ENCODE measurements around the gene TPRX1.

- TF ChIP-seq, protein P1, sequence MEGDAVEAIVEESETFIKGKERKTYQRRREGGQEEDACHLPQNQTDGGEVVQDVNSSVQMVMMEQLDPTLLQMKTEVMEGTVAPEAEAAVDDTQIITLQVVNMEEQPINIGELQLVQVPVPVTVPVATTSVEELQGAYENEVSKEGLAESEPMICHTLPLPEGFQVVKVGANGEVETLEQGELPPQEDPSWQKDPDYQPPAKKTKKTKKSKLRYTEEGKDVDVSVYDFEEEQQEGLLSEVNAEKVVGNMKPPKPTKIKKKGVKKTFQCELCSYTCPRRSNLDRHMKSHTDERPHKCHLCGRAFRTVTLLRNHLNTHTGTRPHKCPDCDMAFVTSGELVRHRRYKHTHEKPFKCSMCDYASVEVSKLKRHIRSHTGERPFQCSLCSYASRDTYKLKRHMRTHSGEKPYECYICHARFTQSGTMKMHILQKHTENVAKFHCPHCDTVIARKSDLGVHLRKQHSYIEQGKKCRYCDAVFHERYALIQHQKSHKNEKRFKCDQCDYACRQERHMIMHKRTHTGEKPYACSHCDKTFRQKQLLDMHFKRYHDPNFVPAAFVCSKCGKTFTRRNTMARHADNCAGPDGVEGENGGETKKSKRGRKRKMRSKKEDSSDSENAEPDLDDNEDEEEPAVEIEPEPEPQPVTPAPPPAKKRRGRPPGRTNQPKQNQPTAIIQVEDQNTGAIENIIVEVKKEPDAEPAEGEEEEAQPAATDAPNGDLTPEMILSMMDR (conservative IDR thresholded peaks at IDR 0.05; ENCODE audit: low read length), result no peak
- TF ChIP-seq EZH2phosphoT487 (IDR thresholded peaks at IDR 0.05; ENCODE audit: borderline replicate concordance, low read depth, low read length), result no peak
Measured at GRCh38 chr19:47836038-47836437, 31.7 kb upstream of the TPRX1 start.
